Heart right ventricle (tissue), 16 donors: ENCODE results near the gene E2F8. TPM values are rescaled to one million over a fixed set of nuclear protein-coding genes. Genes with fewer than 3 reads are reported as not detected.
"Not testable (repeated sequence)": the region's sequence is repeated elsewhere in the genome, so short reads cannot be mapped to it uniquely, and the experiment has no call there.

Experiments
- ATAC-seq, 8 donors: fragments of 200-7000 bp; cut with Tn5 transposase; one replicate each; pipeline ENCODE4 v1.9.1; 2020; ENCODE audit warnings: mild to moderate bottlenecking in 8 of 8, moderate library complexity in 8 of 8, moderate number of reproducible peaks in 1 of 8
- DNase-seq, 2 donors: peaks; one replicate each; pipeline ENCODE4 v3.0.0-alpha.2; 2020
- H3K27ac ChIP-seq, 10 donors: fragments of 200-600 bp; sonication (generic) in 2 of 10; one replicate each; pipeline versions ENCODE4 v1.5.0 to v1.8.0; 2020 to 2022; ENCODE audit warnings: mild to moderate bottlenecking in 3 of 10
- H3K27me3 ChIP-seq, 7 donors: fragments of 200-600 bp; one replicate each; pipeline ENCODE4 v1.8.0; 2021 to 2022; ENCODE audit warnings: mild to moderate bottlenecking in 2 of 7
- H3K36me3 ChIP-seq, 9 donors: fragments of 200-600 bp; sonication (generic) in 1 of 9; one replicate each; pipeline versions ENCODE4 v1.5.0 to v1.8.0; 2020 to 2022; ENCODE audit warnings: mild to moderate bottlenecking in 2 of 9
- H3K4me1 ChIP-seq, 9 donors: fragments of 200-600 bp; sonication (generic) in 1 of 9; one replicate each; pipeline versions ENCODE4 v1.5.0 to v1.8.0; 2020 to 2022; ENCODE audit warnings: mild to moderate bottlenecking in 4 of 9
- H3K4me3 ChIP-seq, 10 donors: fragments of 200-600 bp; sonication (generic) in 2 of 10; one replicate each; pipeline versions ENCODE4 v1.5.0 to v1.8.0; 2020 to 2022; ENCODE audit warnings: mild to moderate bottlenecking in 7 of 10, moderate library complexity in 2 of 10
- H3K9me3 ChIP-seq, 11 donors: fragments of 200-600 bp in 10 of 11; sonication (generic) in 2 of 11; one replicate each; pipeline versions ENCODE4 v1.5.0 to v1.8.0; 2013 to 2022; ENCODE audit warnings: mild to moderate bottlenecking in 2 of 11, control low read depth in 1 of 11, moderate library complexity in 1 of 11
- WGBS, 2 donors: extraction: QIAGEN DNeasy Blood & Tissue Kit; methylation state at CpG; one replicate each; pipeline ENCODE4 v1.1.7; 2013; ENCODE audit warnings: inconsistent platforms in 1 of 2; 5-methylcytosine and 5-hydroxymethylcytosine counted together
- intact Hi-C, 10 donors: fragments of 100-400 bp; cut with DNase I; formaldehyde crosslinking; loops; one replicate each; pipeline versions ENCODE4 v1.11.1 to v1.14.2; 2022
- polyA plus RNA-seq, 2 donors: library from polyadenylated mRNA; stranded (reverse); fragments of 200-250 nt; gene quantifications; one replicate each; pipeline ENCODE4 v1.2.3, GENCODE V29; 2013
- total RNA-seq, 10 donors: library from RNA; stranded (reverse); fragmentation: NEBNext Ultra II Directional in 3 of 10; extraction: Animal tissue kit (Norgen Biotek cat#: 25700) in 3 of 10; gene quantifications; one replicate each; pipeline versions ENCODE4 v1.2.1 to v1.2.4, GENCODE V29; 2021 to 2023
- TF ChIP-seq, protein P1 (sequence below), 9 donors: fragments of 200-600 bp; sonication (generic) in 2 of 9; IDR thresholded peaks; one replicate each; pipeline versions ENCODE4 v1.5.0 to v1.8.0; 2021 to 2022; ENCODE audit warnings: antibody characterized with exemption in 9 of 9, mild to moderate bottlenecking in 5 of 9, moderate library complexity in 1 of 9
- donor health status: Arrhythmogenic right ventricular cardiomyopathy.
- donor health status: ischemic (EF 13 %, LVEDD 7.1; RV severe dilation, severe dysfunction).
- donor health status: healthy with polysubstance abuse.
- donor health status: DM: no; HTN: yes; CAD: no.
- donor health status: DM: no; HTN: no; CAD: no.
- donor health status: ischemic (EF 25% LVEDD 6.9; RV normal size, moderate dysfunction).
- donor health status: ischemic (EF 25% LVEDD 5.7; RV mildly dilated, moderate dysfunction).
- donor health status: healthy.
- donor health status: DM: yes; HTN: yes; CAD: no.
- donor health status: Ischemic cardiomyopathy.
- donor health status: ischemic (EF 35%, LVEDD 5.7; RV mildly dilated, moderate dysfunction).
- donor health status: nonischemic (EF 11% LVEDD 7.7; RV severe dilation, severe dysfunction).
- donor health status: DM: yes; HTN: yes; CAD: no.
- donor health status: PGD.
- donor health status: ischemic (EF 29% LVEDD 5.4; RV normal size, mild dysfunction).
- donor health status: nonischemic (EF 23%, LVEDD 6.1; RV moderate dilation, normal function).

E2F8 gene
- total and polyA plus RNA-seq, 12 donors, result 0.73 to 5.0 (median 3.5) TPM

DNA sequence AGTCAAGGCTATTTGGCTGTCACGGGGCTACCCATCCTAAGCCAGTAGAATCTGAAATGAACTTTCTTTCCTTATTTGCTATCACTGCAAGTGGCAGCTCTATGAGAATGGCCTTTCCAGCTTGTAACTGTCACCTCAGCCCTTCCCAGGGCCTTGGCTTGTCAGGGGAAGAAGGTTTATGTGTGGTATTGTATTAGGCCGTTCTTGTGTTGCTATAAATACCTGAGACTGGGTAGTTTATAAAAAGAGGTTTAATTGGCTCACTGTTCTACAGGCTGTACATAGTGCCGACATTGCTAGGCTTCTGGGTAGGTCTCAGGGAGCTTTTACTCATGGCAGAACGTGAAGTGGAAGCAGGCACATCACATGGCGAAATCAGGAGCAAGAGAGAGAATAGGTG lies 26.8 kb upstream of the E2F8 start:
- TF ChIP-seq, protein P1, sequence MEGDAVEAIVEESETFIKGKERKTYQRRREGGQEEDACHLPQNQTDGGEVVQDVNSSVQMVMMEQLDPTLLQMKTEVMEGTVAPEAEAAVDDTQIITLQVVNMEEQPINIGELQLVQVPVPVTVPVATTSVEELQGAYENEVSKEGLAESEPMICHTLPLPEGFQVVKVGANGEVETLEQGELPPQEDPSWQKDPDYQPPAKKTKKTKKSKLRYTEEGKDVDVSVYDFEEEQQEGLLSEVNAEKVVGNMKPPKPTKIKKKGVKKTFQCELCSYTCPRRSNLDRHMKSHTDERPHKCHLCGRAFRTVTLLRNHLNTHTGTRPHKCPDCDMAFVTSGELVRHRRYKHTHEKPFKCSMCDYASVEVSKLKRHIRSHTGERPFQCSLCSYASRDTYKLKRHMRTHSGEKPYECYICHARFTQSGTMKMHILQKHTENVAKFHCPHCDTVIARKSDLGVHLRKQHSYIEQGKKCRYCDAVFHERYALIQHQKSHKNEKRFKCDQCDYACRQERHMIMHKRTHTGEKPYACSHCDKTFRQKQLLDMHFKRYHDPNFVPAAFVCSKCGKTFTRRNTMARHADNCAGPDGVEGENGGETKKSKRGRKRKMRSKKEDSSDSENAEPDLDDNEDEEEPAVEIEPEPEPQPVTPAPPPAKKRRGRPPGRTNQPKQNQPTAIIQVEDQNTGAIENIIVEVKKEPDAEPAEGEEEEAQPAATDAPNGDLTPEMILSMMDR (IDR thresholded peaks at IDR 0.05), result no peak
- no peaks in the 10 kb centered on the region for H3K36me3 ChIP-seq
- H3K4me1 ChIP-seq, result peaks cover 0 to 6% (median 0%) of the 10 kb centered on the region in 9 donors
- WGBS, 2 donors, result 72 to 77% methylated on average over 5 of the region's 5 CpGs
- DNase-seq, result no peak
- H3K27ac ChIP-seq, result no peak overlapping the region
- peaks cover 0 to 11% (median 3%) of the 10 kb centered on the region in 7 donors for H3K27me3 ChIP-seq
- no peak overlapping the region for H3K4me3 ChIP-seq
- no peaks in the 10 kb centered on the region for H3K9me3 ChIP-seq
- peak in 1 of 8 donors; percentile 74 for ATAC-seq
- intact Hi-C loops, result no loop called here

DNA sequence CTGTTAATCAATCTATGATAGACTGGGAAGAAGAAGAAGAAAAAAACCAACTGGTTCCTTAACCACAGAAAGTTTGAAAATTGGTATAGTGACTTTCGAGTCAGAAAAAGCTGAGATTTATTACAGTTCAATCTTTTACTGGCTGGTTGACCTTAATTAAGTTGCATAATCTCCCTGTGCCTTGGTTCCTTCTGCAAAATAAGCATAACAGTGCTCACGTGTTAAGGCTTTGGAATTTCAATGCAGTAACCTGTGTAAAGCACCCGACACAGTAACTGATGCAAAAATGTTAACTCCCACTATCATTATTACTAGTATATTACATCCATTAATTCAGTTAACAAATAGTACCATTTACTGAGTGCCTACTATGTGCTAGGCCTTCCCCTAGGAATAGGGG lies 22.6 kb upstream of the E2F8 start:
- 75 to 84% methylated on average over 3 of the region's 3 CpGs for WGBS, 2 donors
- Histone ChIP-seq H3K27me3 (no peaks in the 10 kb centered on the region), H3K27ac (no peak overlapping the region), H3K4me3 (no peak overlapping the region), H3K9me3 (no peaks in the 10 kb centered on the region), H3K36me3 (no peaks in the 10 kb centered on the region), H3K4me1 (peaks cover 0 to 9% (median 0%) of the 10 kb centered on the region in 9 donors)
- TF ChIP-seq, protein P1 (IDR thresholded peaks at IDR 0.05), result no peak
- ATAC-seq (no peak), DNase-seq (no peak)
- intact Hi-C loops, result loop anchor here in 2 of 10 donors (2.0 to 5.0 kb wide), 2 partner anchors 289 kb away; no protein-coding TSS in a partner anchor

DNA sequence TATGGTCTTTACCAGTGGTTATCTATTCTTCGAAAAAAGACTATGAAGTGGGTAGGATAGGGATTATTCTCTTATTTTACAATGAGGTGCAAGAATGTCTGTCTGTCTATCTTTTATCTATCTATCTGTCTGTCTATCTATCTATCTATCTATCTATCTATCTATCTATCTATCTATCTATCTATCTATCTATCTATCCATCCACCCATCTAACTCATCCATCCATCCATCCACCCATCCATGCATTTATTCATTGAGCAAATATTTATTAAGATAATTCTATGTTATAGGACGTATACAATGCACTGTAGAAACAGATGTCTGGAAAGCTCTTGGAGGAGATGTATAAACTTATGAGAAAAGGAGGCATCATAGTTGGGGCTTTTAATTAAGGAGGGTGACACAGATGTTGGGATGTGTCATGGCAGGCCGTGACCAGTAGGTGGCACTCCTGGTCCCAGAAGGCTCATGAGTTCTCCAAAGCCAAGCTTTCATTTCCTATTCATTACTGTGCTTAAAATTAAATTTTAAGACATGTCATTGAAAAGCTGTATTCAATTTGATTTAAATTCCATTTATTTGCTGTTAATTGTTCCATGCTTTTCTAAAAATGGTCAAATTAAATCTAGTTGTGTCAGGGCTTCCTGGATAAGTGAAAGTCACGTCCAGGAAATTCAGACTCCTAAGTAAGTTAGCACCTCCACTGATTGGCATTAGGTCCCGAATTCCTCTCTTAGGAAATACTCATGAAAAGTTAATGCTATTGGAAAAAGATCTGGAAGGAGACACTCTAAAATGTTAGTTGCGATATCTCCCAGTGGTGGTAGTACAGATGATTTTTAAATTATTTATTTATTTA lies 19.0 kb upstream of the E2F8 start:
- Histone ChIP-seq H3K4me3 (peak overlapping the region in 4 of 10 donors; percentile 10 to 34 (median 22)), H3K4me1 (peaks cover 0 to 3% (median 0%) of the 10 kb centered on the region in 9 donors), H3K27ac (no peak overlapping the region), H3K27me3 (no peaks in the 10 kb centered on the region), H3K9me3 (no peaks in the 10 kb centered on the region), H3K36me3 (no peaks in the 10 kb centered on the region)
- DNase-seq, result peak; percentile 57 to 70
- ATAC-seq, result peak in 7 of 8 donors; percentile 38 to 76 (median 71)
- intact Hi-C loops, result loop anchor here in 8 of 10 donors (2.0 to 10.0 kb wide), 5 partner anchors 187 to 295 kb away; no protein-coding TSS in a partner anchor
- TF ChIP-seq, protein P1 (IDR thresholded peaks at IDR 0.05), result peak; percentile 82 to 98 (median 94)
- 49 to 50% methylated on average over 6 of the region's 6 CpGs for WGBS, 2 donors

DNA sequence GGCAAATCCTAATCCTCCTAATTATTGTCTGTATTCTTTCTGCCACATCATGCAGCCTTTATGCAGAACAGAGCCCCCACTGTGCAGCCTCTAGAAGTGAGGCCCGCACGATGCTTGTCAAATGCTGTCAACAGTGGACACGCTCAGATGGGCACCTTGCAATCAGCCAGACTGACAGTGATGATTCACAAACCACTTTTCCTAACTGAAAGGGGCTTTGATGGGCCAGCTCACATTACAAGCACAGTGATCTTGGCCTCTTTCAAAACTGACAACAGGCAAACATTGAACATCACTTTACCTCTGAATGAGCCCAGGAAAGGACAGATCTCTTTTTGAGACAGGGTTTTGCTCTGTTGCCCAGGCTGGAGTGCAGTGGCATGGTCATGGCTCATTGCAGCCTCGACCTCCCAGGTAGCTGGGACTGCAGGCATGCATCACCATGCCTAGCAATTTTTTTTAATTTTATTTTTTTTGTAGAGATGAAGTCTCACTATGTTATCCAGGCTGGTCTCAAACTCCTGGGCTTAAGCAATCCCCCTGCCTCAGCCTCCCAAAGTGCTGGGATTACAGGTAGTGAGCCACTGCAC lies 18.0 kb upstream of the E2F8 start:
- Histone ChIP-seq H3K4me1 (peaks cover 0 to 3% (median 0%) of the 10 kb centered on the region in 9 donors), H3K36me3 (no peaks in the 10 kb centered on the region), H3K4me3 (no peak overlapping the region), H3K9me3 (no peaks in the 10 kb centered on the region), H3K27me3 (no peaks in the 10 kb centered on the region), H3K27ac (no peak overlapping the region)
- TF ChIP-seq, protein P1 (IDR thresholded peaks at IDR 0.05), result no peak
- no peak for ATAC-seq
- WGBS, 2 donors, result 59 to 62% methylated on average over 4 of the region's 4 CpGs
- intact Hi-C loops, result loop anchor here in 7 of 10 donors (2.0 to 10.0 kb wide), 5 partner anchors 186 to 296 kb away; no protein-coding TSS in a partner anchor
- no peak for DNase-seq

DNA sequence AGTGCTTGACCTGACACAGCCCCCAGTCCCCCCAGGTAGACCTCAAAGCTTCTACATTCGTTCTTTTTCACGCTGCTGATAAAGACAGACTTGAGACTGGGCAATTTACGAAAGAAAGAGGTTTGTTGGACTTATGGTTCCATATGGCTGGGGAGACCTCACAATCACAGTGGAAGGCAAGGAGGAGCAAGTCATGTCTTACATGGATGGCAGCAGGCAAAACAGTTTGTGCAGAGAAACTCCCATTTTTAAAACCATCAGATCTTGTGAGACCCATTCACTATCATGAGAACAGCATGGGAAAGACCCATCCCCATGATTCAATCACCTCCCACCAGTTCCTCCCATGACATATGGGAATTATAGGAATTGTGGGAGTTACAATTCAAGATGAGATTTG lies 13.7 kb upstream of the E2F8 start:
- H3K27ac ChIP-seq, DNase-seq, ATAC-seq, H3K27me3 ChIP-seq, H3K9me3 ChIP-seq, H3K36me3 ChIP-seq, H3K4me3 ChIP-seq, H3K4me1 ChIP-seq: not testable (repeated sequence)
- 59 to 79% methylated on average over 3 of the region's 3 CpGs for WGBS, 2 donors
- intact Hi-C loops, result loop anchor here in 1 of 10 donors (10.0 kb wide), 1 partner anchor 300 kb away; no protein-coding TSS in a partner anchor
